HepG2 (cell line): ENCODE results near the gene DEPDC1. TPM values are rescaled to one million over a fixed set of nuclear protein-coding genes. Genes with fewer than 3 reads are reported as not detected.

Source experiments
- ARNT2 ChIP-seq: sonication (generic); formaldehyde crosslinking; IDR thresholded peaks from 2 replicates; pipeline ENCODE4 v1.8.0; 2022; ENCODE audit warnings: mild to moderate bottlenecking, low read depth, missing genetic modification reagents, moderate library complexity
- NKX3-1 ChIP-seq: sonication (generic); formaldehyde crosslinking; IDR thresholded peaks from 2 replicates; pipeline ENCODE4 v1.5.0; 2020; ENCODE audit warnings: missing genetic modification reagents
- RCOR2 ChIP-seq: IDR thresholded peaks from 2 replicates; pipeline ENCODE4 v1.6.1; 2016; ENCODE audit warnings: missing biosample characterization, missing genetic modification reagents
- SUZ12 ChIP-seq: fragments of 150-350 bp; IDR thresholded peaks from 2 replicates; pipeline ENCODE4 v1.6.1; 2014; ENCODE audit warnings: low read depth, low read length
- ZC3H4 ChIP-seq: sonication (generic); formaldehyde crosslinking; IDR thresholded peaks from 2 replicates; pipeline ENCODE4 v1.4.0; 2020; ENCODE audit warnings: missing genetic modification reagents, borderline replicate concordance
- ZNF124 ChIP-seq: sonication (generic); formaldehyde crosslinking; IDR thresholded peaks from 2 replicates; pipeline ENCODE4 v1.4.0; 2020; ENCODE audit warnings: missing genetic modification reagents
- ZNF143 ChIP-seq: sonication (generic); formaldehyde crosslinking; IDR thresholded peaks from 2 replicates; pipeline ENCODE4 v1.4.0; 2020; ENCODE audit warnings: missing genetic modification reagents
- ZNF790 ChIP-seq: sonication (generic); formaldehyde crosslinking; IDR thresholded peaks from 2 replicates; pipeline ENCODE4 v1.8.0; 2022; ENCODE audit warnings: missing genetic modification reagents, mild to moderate bottlenecking, borderline replicate concordance
- ZSCAN31 ChIP-seq: sonication (generic); formaldehyde crosslinking; IDR thresholded peaks from 2 replicates; pipeline ENCODE4 v1.5.0; 2020; ENCODE audit warnings: low read depth, mild to moderate bottlenecking, missing genetic modification reagents
- polyA plus RNA-seq, 8 experiments: library from polyadenylated mRNA; depleted of rRNA in 3 of 8; stranded (reverse) in 7 of 8; unstranded in 1 of 8; fragments of >200 nt; fragmentation: Illumina TruSeq in 4 of 8; extraction: Trizol in 4 of 8; gene quantifications; 2 replicates each; pipeline versions ENCODE4 v1.2.1 to v1.2.3, GENCODE V29; 2011 to 2016; ENCODE audit warnings: low read depth in 4 of 8, missing spikeins in 1 of 8, mixed read lengths in 1 of 8; ENCODE audit not compliant: insufficient read depth in 1 of 8
- total RNA-seq, 5 experiments: library from RNA; depleted of rRNA; stranded (reverse); fragments of >200 nt; fragmentation: Illumina TruSeq; extraction: Trizol; gene quantifications; 2 replicates each; pipeline ENCODE4 v1.2.3, GENCODE V29; 2016; ENCODE audit warnings: low read depth in 1 of 5
- TF ChIP-seq, protein P1 (sequence below): sonication (generic); formaldehyde crosslinking; IDR thresholded peaks from 2 replicates; pipeline ENCODE4 v1.4.0; 2020; ENCODE audit warnings: missing genetic modification reagents
- TF ChIP-seq, protein P2 (sequence below): sonication (generic); formaldehyde crosslinking; IDR thresholded peaks from 2 replicates; pipeline ENCODE4 v1.5.0; 2020; ENCODE audit warnings: mild to moderate bottlenecking, missing genetic modification reagents, moderate library complexity
- TF ChIP-seq, protein P3 (sequence below): sonication (generic); formaldehyde crosslinking; IDR thresholded peaks from 2 replicates; pipeline ENCODE4 v1.4.0; 2020; ENCODE audit warnings: missing genetic modification reagents
- TF ChIP-seq, protein P4 (sequence below): sonication (generic); formaldehyde crosslinking; IDR thresholded peaks from 2 replicates; pipeline ENCODE4 v1.9.0; 2021; ENCODE audit warnings: missing genetic modification reagents, borderline replicate concordance
- TF ChIP-seq, protein P5 (sequence below): sonication (generic); formaldehyde crosslinking; IDR thresholded peaks from 2 replicates; pipeline ENCODE4 v1.8.1; 2022; ENCODE audit warnings: mild to moderate bottlenecking, missing genetic modification reagents

Gene DEPDC1
- total and polyA plus RNA-seq, 2 of the 13 experiments (the other 11 are each of a cell fraction or from before 2014, with no cell fraction given) = 7.0 to 20.2 TPM

DNA sequence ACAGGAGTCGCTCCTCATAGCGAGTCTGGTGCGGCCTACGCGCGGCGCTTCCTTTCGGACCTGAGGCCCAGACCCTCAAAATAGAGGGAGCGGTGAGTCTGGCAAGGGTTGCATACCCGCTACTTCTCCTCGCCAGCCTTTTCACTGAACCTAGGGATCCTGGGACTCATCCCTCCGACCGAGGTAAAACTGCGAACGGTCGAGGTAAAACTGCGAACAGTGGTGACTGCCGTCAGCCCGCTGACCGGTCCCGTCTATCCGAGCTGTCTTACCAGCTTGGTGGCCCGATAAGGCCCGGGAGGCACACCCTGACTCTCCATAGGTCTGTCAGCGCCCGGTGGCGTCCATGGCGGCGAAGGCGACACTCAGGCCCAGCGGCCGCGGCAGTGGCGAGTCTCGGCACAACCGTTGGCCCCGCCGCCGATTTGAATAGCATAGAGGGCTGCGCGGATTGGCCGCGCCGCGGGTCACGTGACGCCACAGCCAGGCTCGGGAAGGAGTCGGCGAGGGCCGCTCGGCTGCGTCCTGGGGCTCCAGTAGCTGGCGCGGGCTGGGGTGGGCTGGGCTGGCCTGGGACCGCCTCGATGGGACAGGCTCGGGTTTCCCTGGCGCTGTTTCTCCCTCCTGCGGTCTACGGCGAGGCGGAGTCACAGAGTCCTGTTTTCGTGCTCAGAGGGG lies at the start of gene DEPDC1 (continued):
- TF ChIP-seq, protein P1, sequence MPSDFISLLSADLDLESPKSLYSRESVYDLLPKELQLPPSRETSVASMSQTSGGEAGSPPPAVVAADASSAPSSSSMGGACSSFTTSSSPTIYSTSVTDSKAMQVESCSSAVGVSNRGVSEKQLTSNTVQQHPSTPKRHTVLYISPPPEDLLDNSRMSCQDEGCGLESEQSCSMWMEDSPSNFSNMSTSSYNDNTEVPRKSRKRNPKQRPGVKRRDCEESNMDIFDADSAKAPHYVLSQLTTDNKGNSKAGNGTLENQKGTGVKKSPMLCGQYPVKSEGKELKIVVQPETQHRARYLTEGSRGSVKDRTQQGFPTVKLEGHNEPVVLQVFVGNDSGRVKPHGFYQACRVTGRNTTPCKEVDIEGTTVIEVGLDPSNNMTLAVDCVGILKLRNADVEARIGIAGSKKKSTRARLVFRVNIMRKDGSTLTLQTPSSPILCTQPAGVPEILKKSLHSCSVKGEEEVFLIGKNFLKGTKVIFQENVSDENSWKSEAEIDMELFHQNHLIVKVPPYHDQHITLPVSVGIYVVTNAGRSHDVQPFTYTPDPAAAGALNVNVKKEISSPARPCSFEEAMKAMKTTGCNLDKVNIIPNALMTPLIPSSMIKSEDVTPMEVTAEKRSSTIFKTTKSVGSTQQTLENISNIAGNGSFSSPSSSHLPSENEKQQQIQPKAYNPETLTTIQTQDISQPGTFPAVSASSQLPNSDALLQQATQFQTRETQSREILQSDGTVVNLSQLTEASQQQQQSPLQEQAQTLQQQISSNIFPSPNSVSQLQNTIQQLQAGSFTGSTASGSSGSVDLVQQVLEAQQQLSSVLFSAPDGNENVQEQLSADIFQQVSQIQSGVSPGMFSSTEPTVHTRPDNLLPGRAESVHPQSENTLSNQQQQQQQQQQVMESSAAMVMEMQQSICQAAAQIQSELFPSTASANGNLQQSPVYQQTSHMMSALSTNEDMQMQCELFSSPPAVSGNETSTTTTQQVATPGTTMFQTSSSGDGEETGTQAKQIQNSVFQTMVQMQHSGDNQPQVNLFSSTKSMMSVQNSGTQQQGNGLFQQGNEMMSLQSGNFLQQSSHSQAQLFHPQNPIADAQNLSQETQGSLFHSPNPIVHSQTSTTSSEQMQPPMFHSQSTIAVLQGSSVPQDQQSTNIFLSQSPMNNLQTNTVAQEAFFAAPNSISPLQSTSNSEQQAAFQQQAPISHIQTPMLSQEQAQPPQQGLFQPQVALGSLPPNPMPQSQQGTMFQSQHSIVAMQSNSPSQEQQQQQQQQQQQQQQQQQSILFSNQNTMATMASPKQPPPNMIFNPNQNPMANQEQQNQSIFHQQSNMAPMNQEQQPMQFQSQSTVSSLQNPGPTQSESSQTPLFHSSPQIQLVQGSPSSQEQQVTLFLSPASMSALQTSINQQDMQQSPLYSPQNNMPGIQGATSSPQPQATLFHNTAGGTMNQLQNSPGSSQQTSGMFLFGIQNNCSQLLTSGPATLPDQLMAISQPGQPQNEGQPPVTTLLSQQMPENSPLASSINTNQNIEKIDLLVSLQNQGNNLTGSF (CRISPR knock-in tag) = no peak
- TF ChIP-seq ZSCAN31 (CRISPR knock-in tag) (peak; percentile 77; the same call in 1 of the 2 replicates), ZNF143 (CRISPR knock-in tag) (no peak), NKX3-1 (CRISPR knock-in tag) (no peak), ZNF790 (no peak), ARNT2 (peak; percentile 96), ZNF124 (CRISPR knock-in tag) (0 out of 2 replicates have a peak, but pooled peaks have one; percentile 41), RCOR2 (CRISPR knock-in tag) (no peak), SUZ12 (no peak), ZC3H4 (CRISPR knock-in tag) (no peak)
- TF ChIP-seq, protein P2, sequence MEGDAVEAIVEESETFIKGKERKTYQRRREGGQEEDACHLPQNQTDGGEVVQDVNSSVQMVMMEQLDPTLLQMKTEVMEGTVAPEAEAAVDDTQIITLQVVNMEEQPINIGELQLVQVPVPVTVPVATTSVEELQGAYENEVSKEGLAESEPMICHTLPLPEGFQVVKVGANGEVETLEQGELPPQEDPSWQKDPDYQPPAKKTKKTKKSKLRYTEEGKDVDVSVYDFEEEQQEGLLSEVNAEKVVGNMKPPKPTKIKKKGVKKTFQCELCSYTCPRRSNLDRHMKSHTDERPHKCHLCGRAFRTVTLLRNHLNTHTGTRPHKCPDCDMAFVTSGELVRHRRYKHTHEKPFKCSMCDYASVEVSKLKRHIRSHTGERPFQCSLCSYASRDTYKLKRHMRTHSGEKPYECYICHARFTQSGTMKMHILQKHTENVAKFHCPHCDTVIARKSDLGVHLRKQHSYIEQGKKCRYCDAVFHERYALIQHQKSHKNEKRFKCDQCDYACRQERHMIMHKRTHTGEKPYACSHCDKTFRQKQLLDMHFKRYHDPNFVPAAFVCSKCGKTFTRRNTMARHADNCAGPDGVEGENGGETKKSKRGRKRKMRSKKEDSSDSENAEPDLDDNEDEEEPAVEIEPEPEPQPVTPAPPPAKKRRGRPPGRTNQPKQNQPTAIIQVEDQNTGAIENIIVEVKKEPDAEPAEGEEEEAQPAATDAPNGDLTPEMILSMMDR (CRISPR knock-in tag) = peak; percentile 23
- TF ChIP-seq, protein P3, sequence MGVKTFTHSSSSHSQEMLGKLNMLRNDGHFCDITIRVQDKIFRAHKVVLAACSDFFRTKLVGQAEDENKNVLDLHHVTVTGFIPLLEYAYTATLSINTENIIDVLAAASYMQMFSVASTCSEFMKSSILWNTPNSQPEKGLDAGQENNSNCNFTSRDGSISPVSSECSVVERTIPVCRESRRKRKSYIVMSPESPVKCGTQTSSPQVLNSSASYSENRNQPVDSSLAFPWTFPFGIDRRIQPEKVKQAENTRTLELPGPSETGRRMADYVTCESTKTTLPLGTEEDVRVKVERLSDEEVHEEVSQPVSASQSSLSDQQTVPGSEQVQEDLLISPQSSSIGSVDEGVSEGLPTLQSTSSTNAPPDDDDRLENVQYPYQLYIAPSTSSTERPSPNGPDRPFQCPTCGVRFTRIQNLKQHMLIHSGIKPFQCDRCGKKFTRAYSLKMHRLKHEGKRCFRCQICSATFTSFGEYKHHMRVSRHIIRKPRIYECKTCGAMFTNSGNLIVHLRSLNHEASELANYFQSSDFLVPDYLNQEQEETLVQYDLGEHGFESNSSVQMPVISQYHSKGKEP (CRISPR knock-in tag) = no peak
- TF ChIP-seq, protein P4, sequence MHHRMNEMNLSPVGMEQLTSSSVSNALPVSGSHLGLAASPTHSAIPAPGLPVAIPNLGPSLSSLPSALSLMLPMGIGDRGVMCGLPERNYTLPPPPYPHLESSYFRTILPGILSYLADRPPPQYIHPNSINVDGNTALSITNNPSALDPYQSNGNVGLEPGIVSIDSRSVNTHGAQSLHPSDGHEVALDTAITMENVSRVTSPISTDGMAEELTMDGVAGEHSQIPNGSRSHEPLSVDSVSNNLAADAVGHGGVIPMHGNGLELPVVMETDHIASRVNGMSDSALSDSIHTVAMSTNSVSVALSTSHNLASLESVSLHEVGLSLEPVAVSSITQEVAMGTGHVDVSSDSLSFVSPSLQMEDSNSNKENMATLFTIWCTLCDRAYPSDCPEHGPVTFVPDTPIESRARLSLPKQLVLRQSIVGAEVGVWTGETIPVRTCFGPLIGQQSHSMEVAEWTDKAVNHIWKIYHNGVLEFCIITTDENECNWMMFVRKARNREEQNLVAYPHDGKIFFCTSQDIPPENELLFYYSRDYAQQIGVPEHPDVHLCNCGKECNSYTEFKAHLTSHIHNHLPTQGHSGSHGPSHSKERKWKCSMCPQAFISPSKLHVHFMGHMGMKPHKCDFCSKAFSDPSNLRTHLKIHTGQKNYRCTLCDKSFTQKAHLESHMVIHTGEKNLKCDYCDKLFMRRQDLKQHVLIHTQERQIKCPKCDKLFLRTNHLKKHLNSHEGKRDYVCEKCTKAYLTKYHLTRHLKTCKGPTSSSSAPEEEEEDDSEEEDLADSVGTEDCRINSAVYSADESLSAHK (CRISPR knock-in tag) = no peak
- TF ChIP-seq, protein P5, sequence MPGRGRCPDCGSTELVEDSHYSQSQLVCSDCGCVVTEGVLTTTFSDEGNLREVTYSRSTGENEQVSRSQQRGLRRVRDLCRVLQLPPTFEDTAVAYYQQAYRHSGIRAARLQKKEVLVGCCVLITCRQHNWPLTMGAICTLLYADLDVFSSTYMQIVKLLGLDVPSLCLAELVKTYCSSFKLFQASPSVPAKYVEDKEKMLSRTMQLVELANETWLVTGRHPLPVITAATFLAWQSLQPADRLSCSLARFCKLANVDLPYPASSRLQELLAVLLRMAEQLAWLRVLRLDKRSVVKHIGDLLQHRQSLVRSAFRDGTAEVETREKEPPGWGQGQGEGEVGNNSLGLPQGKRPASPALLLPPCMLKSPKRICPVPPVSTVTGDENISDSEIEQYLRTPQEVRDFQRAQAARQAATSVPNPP = peak; percentile 92
